Spleen (tissue), 11 donors: ENCODE data around the gene HOXD13. TPM values are rescaled to one million over a fixed set of nuclear protein-coding genes. Genes with fewer than 3 reads are reported as not detected.
A peak's percentile ranks its signal among the peaks of the same experiment; 100 is the strongest.

Experiments
- DNase-seq: peaks from one replicate; pipeline ENCODE4 v3.0.0-alpha.2; 2020
- H3K27ac ChIP-seq, 8 donors: fragments of 200-600 bp; sonication (generic) in 7 of 8; 1 replicate in 4 of 8; 2 replicates in 4 of 8; pipeline versions ENCODE4 v1.5.0 to v1.8.0; 2016 to 2021; ENCODE audit warnings: inconsistent platforms in 4 of 8, mild to moderate bottlenecking in 4 of 8, moderate library complexity in 1 of 8
- H3K27me3 ChIP-seq, 7 donors: fragments of 200-600 bp; sonication (generic) in 6 of 7; replicated peaks in 1 of 7; 1 replicate in 4 of 7; 2 replicates in 3 of 7; pipeline versions ENCODE4 v1.5.0 to v1.8.0; 2016 to 2021; ENCODE audit warnings: inconsistent platforms in 3 of 7, mild to moderate bottlenecking in 1 of 7
- H3K36me3 ChIP-seq, 6 donors: fragments of 200-600 bp; sonication (generic) in 5 of 6; 1 replicate in 4 of 6; 2 replicates in 2 of 6; pipeline versions ENCODE4 v1.5.0 to v1.8.0; 2016 to 2021; ENCODE audit warnings: inconsistent platforms in 2 of 6
- H3K4me1 ChIP-seq, 6 donors: fragments of 200-600 bp; sonication (generic) in 5 of 6; 1 replicate in 3 of 6; 2 replicates in 3 of 6; pipeline versions ENCODE4 v1.5.0 to v1.8.0; 2016 to 2021; ENCODE audit warnings: inconsistent platforms in 3 of 6
- H3K4me3 ChIP-seq, 8 donors: fragments of 200-600 bp; sonication (generic) in 7 of 8; 1 replicate in 4 of 8; 2 replicates in 4 of 8; pipeline versions ENCODE4 v1.5.0 to v1.8.0; 2016 to 2021; ENCODE audit warnings: inconsistent platforms in 4 of 8, mild to moderate bottlenecking in 4 of 8, moderate library complexity in 2 of 8
- H3K9me3 ChIP-seq, 8 donors: fragments of 200-600 bp; sonication (generic) in 7 of 8; 1 replicate in 4 of 8; 2 replicates in 4 of 8; pipeline versions ENCODE4 v1.5.0 to v1.8.0; 2016 to 2021; ENCODE audit warnings: inconsistent platforms in 4 of 8
- CTCF ChIP-seq, 11 experiments: fragments of 200-600 bp in 7 of 11; fragments of 450-650 bp in 4 of 11; sonication (generic) in 4 of 11; IDR thresholded peaks in 8 of 11; conservative IDR thresholded peaks in 3 of 11; 1 replicate in 7 of 11; 2 replicates in 4 of 11; pipeline versions ENCODE4 v1.4.0 to v1.8.0; 2016 to 2021; ENCODE audit warnings: antibody characterized with exemption in 11 of 11, inconsistent platforms in 4 of 11, mild to moderate bottlenecking in 1 of 11
- POLR2A ChIP-seq, 3 donors: fragments of 450-650 bp; IDR thresholded peaks; one replicate each; pipeline ENCODE4 v1.5.1; 2017; ENCODE audit warnings: antibody characterized with exemption in 3 of 3, mild to moderate bottlenecking in 1 of 3
- POLR2AphosphoS5 ChIP-seq, 3 donors: sonication (generic); formaldehyde crosslinking; IDR thresholded peaks; one replicate each; pipeline ENCODE4 v1.5.1; 2017; ENCODE audit warnings: antibody characterized with exemption in 3 of 3
- WGBS, 5 donors: extraction: QIAGEN DNeasy Blood & Tissue Kit in 3 of 5; methylation state at CpG; one replicate each; pipeline versions ENCODE4 v1.1.5 to v1.1.7; 2013 to 2018; 5-methylcytosine and 5-hydroxymethylcytosine counted together
- intact Hi-C: fragments of 100-400 bp; cut with DNase I; formaldehyde crosslinking; loops from one replicate; pipeline ENCODE4 v1.15.0; 2023; ENCODE audit warnings: low total_unique reads
- polyA plus RNA-seq, 3 donors: library from polyadenylated mRNA; stranded (reverse); fragments of 200-250 nt; gene quantifications; one replicate each; pipeline ENCODE4 v1.2.1, GENCODE V29; 2013
- total RNA-seq, 7 donors: library from RNA; depleted of rRNA in 3 of 7; stranded (reverse); fragments of >200 nt in 3 of 7; fragmentation: NEBNext Ultra II Directional in 4 of 7; extraction: Animal tissue kit (Norgen Biotek cat#: 25700) in 4 of 7; gene quantifications; one replicate each; pipeline versions ENCODE4 v1.1.0 to v1.2.1, GENCODE V29; 2016 to 2021
- donor health status: healthy with polysubstance abuse.
- donor health status: DM: no; HTN: no; CAD: no; lungs with moderate emphysema.
- donor health status: DM: no; HTN: no; CAD: no.
- donor health status: Bipolar disorder and iron deficiency.
- donor health status: healthy.
- donor health status: DM: no; HTN: no; CAD: no.
- donor health status: DM: yes; HTN: yes; CAD: no.

Gene HOXD13
- total and polyA plus RNA-seq, 10 donors, result not detected

DNA sequence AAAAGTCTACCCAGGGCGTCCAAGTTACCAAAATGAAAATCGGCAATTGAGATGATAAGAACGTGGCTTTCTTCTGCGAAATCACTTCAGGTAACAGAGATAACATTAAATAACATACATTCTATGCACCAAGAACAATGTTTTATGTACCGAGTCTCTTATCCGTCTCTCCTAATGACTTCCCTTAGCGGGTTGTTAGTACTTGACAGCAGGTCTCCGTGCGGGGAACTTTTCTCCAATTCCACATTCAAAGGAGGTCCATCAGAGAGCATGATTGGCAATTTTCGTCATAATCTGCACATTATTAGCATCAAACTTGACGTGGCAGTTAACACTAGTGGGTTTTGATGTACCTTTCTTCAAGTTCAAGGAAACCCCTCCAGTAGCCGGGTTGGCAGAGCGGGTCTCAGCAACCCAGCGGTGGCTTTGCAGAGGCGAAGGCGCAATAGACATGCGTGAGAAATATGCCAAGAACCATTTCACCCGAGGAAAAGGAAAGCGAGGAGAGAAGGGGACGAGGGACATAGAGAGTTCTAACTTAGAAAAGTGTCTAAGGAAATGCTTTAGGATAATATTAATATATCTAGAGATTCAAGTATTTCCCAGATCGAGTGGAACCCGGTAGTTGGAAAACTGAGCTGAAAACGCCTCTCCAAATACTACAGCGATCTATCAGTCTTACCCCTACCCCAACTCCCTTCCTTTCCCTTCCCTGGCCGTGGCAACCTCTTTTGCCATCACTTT lies 13.8 kb upstream of the HOXD13 start:
- H3K27me3 ChIP-seq, result peaks cover 28 to 100% (median 99%) of the 10 kb centered on the region in 7 donors
- TF ChIP-seq POLR2A (IDR thresholded peaks at IDR 0.05) (no peak), POLR2AphosphoS5 (IDR thresholded peaks at IDR 0.05) (no peak), CTCF (IDR thresholded peaks at IDR 0.05 in 8 of 11, conservative IDR thresholded peaks at IDR 0.05 in 3 of 11) (no peak)
- no peak for DNase-seq
- peak overlapping the region in 1 of 8 donors; percentile 53 for H3K4me3 ChIP-seq
- H3K36me3 ChIP-seq, result peaks cover 0 to 3% (median 0%) of the 10 kb centered on the region in 6 donors
- H3K9me3 ChIP-seq, result peaks cover 0 to 51% (median 4%) of the 10 kb centered on the region in 8 donors
- 7 to 16% (median 10%) methylated on average over 25 of the region's 25 CpGs for WGBS, 5 donors
- intact Hi-C loops, result no loop called here
- peaks cover 0 to 42% (median 27%) of the 10 kb centered on the region in 6 donors for H3K4me1 ChIP-seq
- no peak overlapping the region for H3K27ac ChIP-seq

DNA sequence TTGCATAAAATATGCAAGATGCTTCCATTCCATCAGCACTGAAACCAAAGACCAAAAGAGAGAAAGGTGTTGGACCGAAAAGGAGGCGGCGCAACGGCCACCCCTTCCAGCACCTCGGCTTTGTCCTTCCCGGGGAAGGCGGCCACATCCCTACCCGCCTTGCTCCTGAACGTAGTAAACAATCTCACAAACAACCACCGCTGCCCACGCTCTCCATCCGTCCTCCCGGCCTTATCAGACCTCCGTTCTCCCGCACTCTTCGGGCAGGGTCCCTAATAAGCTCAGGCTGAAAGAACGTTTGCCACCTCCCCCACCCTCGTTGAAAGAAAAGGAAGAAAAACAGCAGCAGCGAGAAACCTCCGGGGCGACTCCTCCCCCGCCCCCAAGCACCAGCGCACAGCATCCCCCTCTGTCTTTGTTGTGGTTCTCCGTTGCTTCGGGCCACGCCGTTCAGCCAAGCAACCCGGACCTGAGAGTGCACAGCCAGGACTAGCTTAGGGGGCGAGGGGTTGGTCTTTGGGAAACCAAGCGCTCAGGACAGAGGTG lies 13.2 kb upstream of the HOXD13 start:
- peaks cover 0 to 44% (median 29%) of the 10 kb centered on the region in 6 donors for H3K4me1 ChIP-seq
- TF ChIP-seq POLR2AphosphoS5 (IDR thresholded peaks at IDR 0.05) (no peak), CTCF (IDR thresholded peaks at IDR 0.05 in 8 of 11, conservative IDR thresholded peaks at IDR 0.05 in 3 of 11) (no peak), POLR2A (IDR thresholded peaks at IDR 0.05) (no peak)
- no peak overlapping the region for H3K27ac ChIP-seq
- peak overlapping the region in 3 of 8 donors; percentile 6 to 53 (median 13) for H3K4me3 ChIP-seq
- peaks cover 28 to 100% (median 99%) of the 10 kb centered on the region in 7 donors for H3K27me3 ChIP-seq
- 5 to 9% (median 8%) methylated on average over 30 of the region's 30 CpGs for WGBS, 5 donors
- peaks cover 0 to 3% (median 0%) of the 10 kb centered on the region in 6 donors for H3K36me3 ChIP-seq
- H3K9me3 ChIP-seq, result peaks cover 0 to 57% (median 4%) of the 10 kb centered on the region in 8 donors
- intact Hi-C loops, result no loop called here
- no peak for DNase-seq

- no peak overlapping the region for H3K27ac ChIP-seq
- peak in 7 of 11 experiments; percentile 23 to 70 (median 55) for TF ChIP-seq CTCF (IDR thresholded peaks at IDR 0.05 in 8 of 11, conservative IDR thresholded peaks at IDR 0.05 in 3 of 11)
- TF ChIP-seq POLR2AphosphoS5 (IDR thresholded peaks at IDR 0.05), result no peak
- H3K9me3 ChIP-seq, result peaks cover 0 to 57% (median 4%) of the 10 kb centered on the region in 8 donors
- H3K27me3 ChIP-seq, result peaks cover 28 to 100% (median 99%) of the 10 kb centered on the region in 7 donors
- intact Hi-C loops, result no loop called here
- peaks cover 0 to 3% (median 0%) of the 10 kb centered on the region in 6 donors for H3K36me3 ChIP-seq
- peaks cover 0 to 50% (median 31%) of the 10 kb centered on the region in 6 donors for H3K4me1 ChIP-seq
- peak overlapping the region in 5 of 8 donors; percentile 6 to 53 (median 13) for H3K4me3 ChIP-seq
- WGBS, 5 donors, result 2 to 10% (median 3%) methylated on average over 47 to 86 of the region's 86 CpGs
- no peak for DNase-seq
Measured at GRCh38 chr2:176079831-176080539, 12.5 kb upstream of the HOXD13 start.
